Measurements from ENCODE around the gene EDIL3.
"Not testable (repeated sequence)": the region's sequence is repeated elsewhere in the genome, so short reads cannot be mapped to it uniquely, and the experiment has no call there.

EDIL3 gene

GRCh38 chr5:84197538-84197937 lies 187.1 kb downstream of the EDIL3 start:
- no peak for TF ChIP-seq CTCF (IDR thresholded peaks at IDR 0.05; ENCODE audit: low read depth, low read length)
- no peak overlapping the region for H3K4me3 ChIP-seq (ENCODE audit: low read depth, low read length)

DNA sequence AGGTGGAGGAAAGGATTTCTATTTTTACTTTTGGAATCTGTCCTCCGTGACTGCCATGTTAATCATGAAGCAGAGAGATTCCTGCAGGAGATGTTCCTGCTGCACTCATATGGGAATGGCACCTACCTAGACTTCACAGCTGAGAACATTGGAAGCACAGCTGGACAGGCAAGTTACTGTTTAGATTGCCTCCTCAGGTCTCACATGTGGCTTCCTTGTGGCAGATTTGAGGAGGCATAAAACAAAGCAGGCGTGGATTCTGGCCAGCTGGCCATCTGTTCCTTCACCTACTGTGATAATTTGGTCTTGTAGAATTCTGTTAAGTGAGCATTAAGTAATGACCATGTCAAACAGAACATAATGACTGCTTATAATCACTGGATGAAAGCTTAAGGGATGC lies 193.4 kb downstream of the EDIL3 start:
- no peak overlapping the region for H3K4me3 ChIP-seq (ENCODE audit: low read depth, low read length)
- TF ChIP-seq CTCF (IDR thresholded peaks at IDR 0.05; ENCODE audit: low read depth, low read length): no peak

DNA sequence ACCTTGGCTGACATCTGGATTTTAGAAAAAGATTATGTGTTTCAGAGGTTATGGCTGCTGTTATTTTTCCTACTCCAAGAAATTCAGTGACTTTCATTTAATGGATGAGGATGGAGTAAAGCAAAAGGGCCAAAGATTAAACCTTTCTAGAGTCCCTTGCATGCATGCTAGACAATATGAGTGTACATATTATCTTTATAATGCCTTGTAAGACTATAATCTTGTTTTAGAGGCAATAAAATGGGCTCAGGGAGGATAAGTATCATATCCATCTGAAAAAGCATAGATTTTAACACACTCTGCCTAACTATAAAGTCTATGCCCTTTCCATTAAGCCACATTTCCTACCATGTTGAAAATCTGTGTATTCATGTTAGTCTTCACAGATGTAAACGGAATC lies 199.8 kb downstream of the EDIL3 start:
- no peak overlapping the region for H3K4me3 ChIP-seq (ENCODE audit: low read depth, low read length)
- no peak for TF ChIP-seq CTCF (IDR thresholded peaks at IDR 0.05; ENCODE audit: low read depth, low read length)

DNA sequence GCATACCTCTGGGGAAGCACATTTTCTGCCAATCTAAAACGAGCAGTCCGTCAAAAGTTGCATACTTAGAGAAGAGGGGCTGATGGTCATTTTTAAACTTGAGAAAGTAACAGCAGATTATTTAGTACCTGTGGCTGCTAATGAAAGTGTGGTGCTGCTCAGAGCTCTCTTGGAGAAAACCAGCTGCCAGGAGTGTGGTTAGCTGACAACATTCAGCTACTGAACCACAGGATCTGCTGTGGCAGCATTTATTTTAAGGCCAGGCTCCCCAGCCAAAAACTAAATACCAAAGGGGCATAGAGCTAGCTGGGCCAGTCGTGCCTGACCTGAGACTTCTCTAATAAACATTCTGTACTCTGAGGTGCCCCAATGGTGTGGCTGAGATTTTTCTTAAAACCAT lies 203.6 kb downstream of the EDIL3 start:
- no peak for TF ChIP-seq CTCF (IDR thresholded peaks at IDR 0.05; ENCODE audit: low read depth, low read length)
- no peak overlapping the region for H3K4me3 ChIP-seq (ENCODE audit: low read depth, low read length)

DNA sequence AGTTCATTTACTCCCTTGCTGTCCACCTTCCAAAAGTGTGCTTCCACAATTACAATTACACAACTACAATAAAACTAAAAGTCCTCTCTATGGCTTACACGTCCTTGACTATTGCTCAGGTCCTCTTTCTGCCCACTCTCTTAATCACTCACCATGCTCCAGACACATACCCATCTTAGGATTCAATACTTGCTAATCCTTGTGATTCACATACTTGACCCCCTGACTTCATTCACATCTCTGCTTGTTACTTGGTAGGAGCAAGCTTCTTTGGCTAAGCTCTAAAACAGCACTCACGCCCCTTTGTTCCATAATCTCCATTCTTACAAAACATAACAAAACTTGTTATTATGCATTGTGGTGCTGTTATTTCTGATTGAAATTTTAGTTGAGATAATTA lies 215.8 kb downstream of the EDIL3 start:
- TF ChIP-seq CTCF (IDR thresholded peaks at IDR 0.05; ENCODE audit: low read depth, low read length): no peak
- H3K4me3 ChIP-seq (ENCODE audit: low read depth, low read length): no peak overlapping the region

DNA sequence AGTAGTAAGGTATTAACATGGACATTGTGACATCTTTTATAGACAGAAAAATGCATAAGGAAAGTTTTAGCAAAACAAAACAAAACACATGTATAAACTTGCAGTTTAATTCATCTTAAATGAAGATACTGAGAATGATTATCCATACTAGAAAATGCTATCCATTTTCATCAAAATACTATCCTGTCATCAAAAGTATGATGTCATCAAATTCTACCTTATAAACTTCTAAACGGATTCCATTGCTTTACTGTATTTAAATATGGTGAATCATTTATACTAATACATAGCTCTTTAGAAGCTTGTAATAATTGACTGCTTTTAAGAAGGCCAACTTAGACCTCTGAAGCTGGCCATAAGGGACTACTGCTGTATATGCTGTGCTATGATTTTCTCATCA lies 221.0 kb downstream of the EDIL3 start:
- no peak for TF ChIP-seq CTCF (IDR thresholded peaks at IDR 0.05; ENCODE audit: low read depth, low read length)
- no peak overlapping the region for H3K4me3 ChIP-seq (ENCODE audit: low read depth, low read length)

GRCh38 chr5:84162695-84163094 lies 222.0 kb downstream of the EDIL3 start:
- TF ChIP-seq CTCF (IDR thresholded peaks at IDR 0.05; ENCODE audit: low read depth, low read length): no peak
- H3K4me3 ChIP-seq (ENCODE audit: low read depth, low read length): no peak overlapping the region

- not testable (repeated sequence) for H3K4me3 ChIP-seq (ENCODE audit: low read depth, low read length)
Observed at GRCh38 chr5:84160650-84161049, 224.0 kb downstream of the EDIL3 start.

All from WI38 (cell line).